AG09319 (cell line): Measurements from ENCODE around the gene ACD.

Source experiments
- DNase-seq: peaks from one replicate; pipeline ENCODE4 v3.0.0-alpha.2; 2010; ENCODE audit warnings: low read depth; ENCODE audit errors: extremely low read depth
- CTCF ChIP-seq: IDR thresholded peaks from 2 replicates; pipeline ENCODE4 v1.5.1; 2011; ENCODE audit warnings: low read depth, mild to moderate bottlenecking, inconsistent platforms, low read length, moderate library complexity

ACD gene

DNA sequence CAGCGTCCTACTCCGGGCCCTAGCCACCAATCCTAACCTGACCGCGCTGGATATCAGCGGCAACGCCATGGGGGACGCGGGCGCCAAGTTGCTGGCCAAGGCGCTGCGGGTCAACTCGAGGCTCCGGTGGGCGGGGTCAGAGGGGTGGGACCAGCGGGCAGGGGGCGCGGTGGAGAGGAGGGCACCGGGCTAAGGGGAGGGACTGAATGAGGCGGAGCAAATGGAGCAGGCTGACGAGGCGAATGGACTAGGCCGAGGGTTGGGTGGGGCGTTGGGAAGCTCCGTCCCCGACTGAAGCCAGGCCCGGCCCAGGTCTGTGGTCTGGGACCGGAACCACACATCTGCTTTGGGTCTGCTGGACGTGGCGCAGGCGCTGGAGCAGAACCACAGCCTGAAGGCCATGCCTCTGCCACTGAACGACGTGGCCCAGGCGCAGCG lies 10.5 kb downstream of the ACD start:
- DNase-seq: no peak
- TF ChIP-seq CTCF: no peak

DNA sequence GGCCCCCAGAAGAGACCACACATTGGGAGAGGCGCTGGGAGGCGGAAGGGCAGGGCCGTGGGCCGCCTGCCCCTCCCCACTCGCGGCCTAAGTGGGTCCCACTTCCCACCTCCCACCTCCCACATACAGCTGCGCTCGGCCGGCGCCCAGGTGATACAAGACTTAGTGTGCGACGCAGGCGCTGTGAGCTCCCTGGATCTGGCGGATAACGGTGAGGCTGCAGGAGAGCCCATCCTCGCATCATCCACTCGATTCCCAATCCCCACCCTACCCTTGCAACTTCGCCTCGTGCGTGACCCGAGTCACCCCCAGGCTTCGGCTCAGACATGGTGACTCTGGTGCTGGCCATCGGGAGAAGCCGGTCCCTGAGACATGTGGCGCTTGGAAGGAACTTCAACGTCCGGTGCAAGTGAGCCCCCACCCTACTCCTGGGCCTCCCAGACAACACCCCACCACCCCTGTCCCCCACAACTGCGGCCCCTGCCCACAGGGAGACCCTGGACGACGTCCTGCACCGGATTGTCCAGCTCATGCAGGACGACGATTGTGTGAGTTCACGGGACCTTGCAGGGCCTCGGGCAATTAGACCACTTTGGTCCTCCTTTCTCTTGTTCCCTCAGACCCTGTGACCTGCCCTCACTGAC lies 11.2 kb downstream of the ACD start:
- DNase-seq: no peak

DNA sequence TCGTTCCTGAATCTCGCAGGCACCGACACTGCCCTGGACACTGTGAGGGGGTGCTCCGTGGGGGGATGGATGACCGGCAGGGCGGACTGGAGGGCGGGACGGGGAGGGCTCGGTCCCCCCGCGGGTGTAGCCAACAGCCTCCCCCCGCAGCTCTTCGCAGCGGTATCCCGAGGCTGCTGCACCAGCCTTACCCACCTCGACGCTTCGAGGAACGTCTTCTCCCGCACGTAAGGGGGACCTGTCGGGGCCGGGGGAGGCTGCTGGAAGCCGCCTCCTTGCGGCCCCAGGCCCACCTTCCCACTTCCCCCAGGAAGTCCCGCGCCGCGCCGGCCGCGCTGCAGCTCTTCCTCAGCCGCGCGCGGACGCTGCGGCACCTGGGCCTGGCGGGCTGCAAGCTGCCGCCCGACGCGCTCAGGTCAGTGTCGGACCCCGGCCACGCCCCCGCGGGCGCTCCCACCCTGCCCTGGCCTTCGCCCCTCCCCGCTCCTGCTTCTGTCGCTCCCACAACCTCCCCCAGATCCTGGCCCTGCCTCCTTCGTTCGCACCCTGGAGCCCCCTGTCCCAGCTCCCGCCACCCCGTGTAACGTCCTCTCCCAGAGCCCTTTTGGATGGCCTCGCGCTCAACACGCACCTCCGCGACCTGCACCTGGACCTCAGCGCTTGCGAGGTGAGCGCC lies 11.8 kb downstream of the ACD start:
- no peak for DNase-seq
- TF ChIP-seq CTCF: no peak

More for the DNA sequence above, 11.2 kb downstream of the ACD start:
- no peak for TF ChIP-seq CTCF

DNA sequence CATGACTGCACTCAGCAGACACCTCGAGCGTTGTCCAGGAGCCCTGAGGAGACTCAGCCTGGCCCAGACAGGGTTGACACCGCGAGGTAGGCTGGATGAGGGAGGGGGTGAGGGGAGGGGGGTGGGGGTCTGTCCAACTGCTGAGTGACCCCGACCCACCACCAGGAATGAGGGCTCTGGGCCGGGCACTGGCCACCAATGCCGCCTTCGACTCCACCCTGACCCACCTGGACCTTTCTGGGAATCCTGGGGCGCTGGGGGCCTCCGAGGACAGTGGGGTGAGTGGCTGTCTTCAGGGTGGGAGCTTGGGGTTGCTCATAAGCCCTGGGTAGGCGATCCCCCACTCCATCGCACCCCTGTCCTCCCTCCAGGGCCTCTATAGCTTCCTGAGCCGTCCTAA lies 12.4 kb downstream of the ACD start:
- no peak for DNase-seq
- TF ChIP-seq CTCF: no peak

DNA sequence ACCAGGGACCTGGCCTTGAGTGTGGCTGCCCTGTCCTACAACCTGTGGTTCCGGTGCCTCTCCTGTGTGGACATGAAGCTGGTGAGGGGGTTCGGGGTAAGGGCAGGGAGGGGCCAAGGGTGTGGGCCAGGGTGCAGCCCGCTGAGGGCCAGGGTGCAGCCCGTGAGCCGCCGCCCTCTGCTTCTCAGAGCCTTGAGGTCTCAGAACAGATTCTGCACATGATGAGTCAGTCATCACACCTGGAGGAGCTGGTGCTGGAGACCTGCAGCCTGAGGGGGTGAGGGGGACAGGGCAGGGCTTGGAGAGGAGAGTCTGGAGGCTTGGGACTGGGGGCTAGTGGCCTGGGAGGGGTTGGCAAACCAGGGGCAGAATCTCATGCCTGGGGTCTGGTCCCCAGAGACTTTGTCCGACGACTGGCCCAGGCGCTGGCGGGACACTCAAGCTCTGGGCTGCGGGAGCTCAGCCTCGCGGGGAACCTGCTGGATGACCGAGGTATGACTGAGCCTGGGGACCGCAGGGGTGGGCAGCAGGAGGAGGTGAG lies 12.9 kb downstream of the ACD start:
- DNase-seq: no peak
- TF ChIP-seq CTCF: no peak

- no peak for DNase-seq
- no peak for TF ChIP-seq CTCF
These were observed 14.5 kb downstream of the ACD start for GRCh38 chr16:67645397-67646121.

DNA sequence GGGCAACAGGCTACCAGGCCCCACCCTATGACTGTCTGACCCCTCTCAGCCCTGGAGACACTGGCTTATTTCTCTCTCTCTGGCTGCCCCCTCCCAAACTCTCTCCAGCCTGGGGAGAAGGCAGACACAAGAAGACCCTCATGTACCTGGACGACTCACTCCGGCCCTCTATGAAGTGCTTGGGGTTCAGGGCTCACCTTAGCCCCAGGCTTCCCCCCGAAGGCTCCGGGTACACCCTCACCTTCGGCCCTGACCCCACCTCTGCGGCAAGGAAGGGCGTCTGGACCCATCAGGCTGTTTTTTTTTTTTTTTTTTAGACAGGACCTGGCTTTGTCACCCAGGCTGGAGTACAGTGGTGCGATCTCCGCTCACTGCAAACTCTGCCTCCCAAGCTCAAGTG lies 16.0 kb downstream of the ACD start:
- no peak for DNase-seq

More for the DNA sequence above, 16.0 kb downstream of the ACD start:
- TF ChIP-seq CTCF: no peak
